Caki2 (cell line): ENCODE results near the gene ANAPC15. TPM values are rescaled to one million over a fixed set of nuclear protein-coding genes. Genes with fewer than 3 reads are reported as not detected.

Experiments
- DNase-seq: peaks from one replicate; pipeline ENCODE4 v3.0.0-alpha.2; 2015; ENCODE audit warnings: low read depth
- in situ Hi-C: cut with HindIII; loops from 2 replicates; pipeline ENCODE4 v1.10.0; 2016; ENCODE audit warnings: low sequenced_read_pairs, low pct_unique_long_range_greater_than_20kb, mixed read lengths
- total RNA-seq: library from RNA; depleted of rRNA; stranded (reverse); fragments of >200 nt; shearing (Covaris generic); gene quantifications from 2 replicates; pipeline ENCODE4 v1.2.3, GENCODE V29; 2014; ENCODE audit warnings: low replicate concordance; rRNA removed

ANAPC15 gene
- total RNA-seq, 1 experiment from 2014 or later: 35.5 TPM

DNA sequence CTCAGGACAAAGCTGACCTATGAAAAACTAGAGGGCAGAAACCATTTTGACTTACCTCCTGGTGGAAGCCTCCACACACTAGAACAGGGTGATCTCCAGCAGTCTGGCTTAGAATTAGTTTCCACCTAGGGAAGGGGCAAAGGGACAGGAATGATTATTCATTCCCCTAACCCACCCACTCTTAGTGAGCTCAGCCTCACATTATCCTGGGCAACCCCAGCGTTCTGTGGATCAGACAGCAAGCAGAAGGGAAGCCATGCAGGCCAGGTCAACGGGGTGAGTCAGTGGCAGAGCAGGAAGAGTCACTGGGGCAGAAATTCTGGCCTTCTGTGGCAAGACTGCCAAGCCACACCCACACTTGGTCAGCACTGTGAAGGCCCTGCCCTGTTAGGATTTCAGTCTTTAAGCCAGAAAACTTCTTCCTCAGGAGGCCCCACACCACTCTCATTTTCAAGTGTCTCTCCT, 42.7 kb downstream of the ANAPC15 start:
- in situ Hi-C loops: no loop called here
- DNase-seq: peak; percentile 77

DNA sequence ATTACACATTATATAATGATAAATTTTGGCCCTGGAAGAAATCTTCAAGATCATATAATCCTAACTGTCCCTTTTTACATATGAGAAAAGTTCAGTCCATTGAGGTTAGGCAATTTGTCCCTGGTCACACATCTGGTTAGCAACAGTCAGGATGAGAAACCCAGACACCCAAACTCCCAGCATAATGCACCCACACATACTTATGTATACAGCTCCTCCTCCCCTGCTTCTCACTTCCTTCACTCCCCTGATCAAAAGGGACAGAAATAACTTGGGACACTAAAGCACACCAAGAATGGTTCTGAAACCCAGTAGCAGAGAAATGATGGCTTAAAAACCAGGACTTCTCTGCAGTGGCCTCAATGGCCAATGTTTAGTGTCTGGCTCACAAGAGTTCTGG, 43.3 kb downstream of the ANAPC15 start:
- in situ Hi-C loops: no loop called here
- DNase-seq: no peak

DNA sequence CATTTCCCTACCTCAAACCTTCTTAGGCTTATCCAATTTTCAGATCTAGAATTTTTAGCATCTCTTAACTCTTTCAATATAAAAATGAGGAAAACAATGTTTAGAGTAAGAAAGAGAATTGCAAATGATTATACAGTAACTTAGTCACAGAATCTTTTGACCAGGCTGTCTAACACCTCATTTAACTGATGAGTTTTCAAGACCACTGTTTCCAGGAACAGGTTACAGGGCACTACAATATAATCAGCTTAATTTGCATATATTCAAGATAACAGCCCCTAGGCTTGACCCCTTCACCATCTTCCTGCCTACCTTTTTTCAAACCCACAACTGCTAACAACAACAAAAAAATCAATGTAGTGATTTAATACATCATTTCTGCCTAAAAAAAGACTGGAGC, 44.8 kb downstream of the ANAPC15 start:
- DNase-seq: no peak
- in situ Hi-C loops: no loop called here

DNA sequence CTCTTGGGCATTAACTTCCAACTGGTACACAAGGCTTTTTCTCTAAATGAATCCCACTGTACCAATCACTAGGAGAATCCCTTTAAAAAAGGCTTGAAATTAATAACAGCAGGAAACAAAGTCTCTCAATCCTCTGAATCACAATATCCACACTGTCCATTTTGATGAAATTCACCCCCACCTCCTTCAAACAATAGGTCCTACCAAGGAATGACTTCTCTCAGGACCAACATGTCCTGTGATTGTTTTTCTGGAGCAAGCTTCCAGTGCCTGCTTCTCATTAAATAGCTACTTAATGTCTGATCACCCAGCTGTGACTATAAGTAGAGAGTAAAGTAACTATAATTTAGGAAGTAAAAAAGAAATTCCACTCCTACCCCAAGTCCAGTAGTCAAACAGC, 45.2 kb downstream of the ANAPC15 start:
- in situ Hi-C loops: no loop called here
- no peak for DNase-seq

DNA sequence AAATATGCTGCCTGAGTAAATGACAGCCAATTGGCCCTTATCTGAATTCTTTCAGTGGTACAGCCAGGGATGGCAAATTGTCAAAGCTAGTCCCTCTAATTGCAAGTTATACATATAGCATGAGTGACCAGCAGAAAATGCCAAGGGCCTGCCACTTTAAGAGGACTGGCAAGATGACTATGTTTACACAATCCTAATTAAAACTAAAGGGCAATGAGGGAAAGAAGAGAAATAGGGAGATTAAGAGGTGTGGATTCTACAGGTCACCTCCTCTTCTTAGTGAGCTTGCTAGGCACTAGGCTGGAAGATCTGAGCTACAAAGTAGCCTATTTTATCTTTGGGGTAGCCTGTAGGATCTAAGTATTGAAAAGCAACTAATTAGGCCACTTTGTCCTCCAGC, 45.6 kb downstream of the ANAPC15 start:
- DNase-seq: no peak
- in situ Hi-C loops: no loop called here

DNA sequence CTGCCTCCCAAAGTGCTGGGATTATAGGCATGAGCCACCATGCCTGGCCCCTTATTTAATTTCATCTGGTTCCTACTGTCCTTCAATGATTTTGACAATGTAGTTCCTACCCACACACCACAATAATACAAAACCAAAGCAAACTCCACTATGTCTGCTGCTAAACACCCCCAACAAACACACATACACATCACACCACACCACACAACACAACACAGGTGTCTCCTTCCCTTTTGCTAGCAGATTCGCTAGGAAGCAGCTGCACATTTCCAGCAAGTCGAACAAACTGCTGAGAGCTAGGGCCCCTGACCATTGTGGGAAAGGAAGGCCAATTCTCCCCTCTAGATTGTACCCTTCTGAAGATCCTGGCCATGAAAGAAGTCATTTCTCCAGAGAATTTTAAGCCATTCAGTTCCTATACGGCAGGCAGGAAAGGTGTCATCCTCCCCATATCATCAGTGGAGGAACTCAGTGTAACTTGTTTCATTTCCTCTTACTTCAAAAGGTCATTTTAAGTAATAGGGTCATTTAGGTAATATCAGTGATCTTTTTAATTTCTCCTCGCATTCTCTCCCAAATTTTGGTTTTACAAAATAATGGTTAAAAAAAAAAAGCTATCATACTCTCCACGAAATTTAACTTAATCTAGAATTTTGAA, 50.6 kb downstream of the ANAPC15 start:
- DNase-seq: no peak
- in situ Hi-C loops: no loop called here

Other genes with a start within 250 kb of the ANAPC15 start
- gene DEFB131B, start 234.2 kb downstream of the ANAPC15 start, total RNA-seq: not detected in 2 replicates
- 4.1 and 6.6 TPM in 2 replicates for gene XNDC1N, start 184.1 kb downstream of the ANAPC15 start, total RNA-seq
- gene RNF121, start 183.6 kb downstream of the ANAPC15 start, total RNA-seq: 74.1 and 79.4 TPM in 2 replicates
- 1.0 and 4.3 TPM in 2 replicates for gene IL18BP, start 113.8 kb downstream of the ANAPC15 start, total RNA-seq
- gene NUMA1, start 32.2 kb downstream of the ANAPC15 start, total RNA-seq: 73.8 and 81.0 TPM in 2 replicates
- gene LRRC51, start 31.8 kb downstream of the ANAPC15 start, total RNA-seq: 9.4 and 14.9 TPM in 2 replicates
- 90.8 and 117 TPM in 2 replicates for gene LAMTOR1, start 9.4 kb downstream of the ANAPC15 start, total RNA-seq
- not detected in 2 replicates for gene TOMT, start 6.8 kb downstream of the ANAPC15 start, total RNA-seq
- not detected in 2 replicates for gene FOLR3, start 23.0 kb upstream of the ANAPC15 start, total RNA-seq
- 7.3 and 8.4 TPM in 2 replicates for gene FOLR1, start 79.4 kb upstream of the ANAPC15 start, total RNA-seq
- not detected in 2 replicates for gene FOLR2, start 104.1 kb upstream of the ANAPC15 start, total RNA-seq
- 29.1 and 30.8 TPM in 2 replicates for gene INPPL1, start 112.1 kb upstream of the ANAPC15 start, total RNA-seq
- not detected in 2 replicates for gene PHOX2A, start 131.5 kb upstream of the ANAPC15 start, total RNA-seq